Prostate gland (tissue), 2 donors: ENCODE results near the gene CR1. TPM values are rescaled to one million over a fixed set of nuclear protein-coding genes. Genes with fewer than 3 reads are reported as not detected.
A peak's percentile ranks its signal among the peaks of the same experiment; 100 is the strongest.
"Not testable (repeated sequence)": the region's sequence is repeated elsewhere in the genome, so short reads cannot be mapped to it uniquely, and the experiment has no call there.

ENCODE experiments used
- DNase-seq: peaks from one replicate; pipeline ENCODE4 v3.0.0-alpha.2; 2019; ENCODE audit warnings: low spot score
- H3K27ac ChIP-seq, 2 donors: fragments of 200-600 bp; sonication (generic); 2 replicates each; pipeline ENCODE4 v1.5.1; 2017 to 2019
- H3K27me3 ChIP-seq: fragments of 200-600 bp; sonication (generic); replicated peaks from 2 replicates; pipeline ENCODE4 v1.5.1; 2019; ENCODE audit not compliant: insufficient read depth
- H3K36me3 ChIP-seq, 2 donors: fragments of 200-600 bp; sonication (generic); 1 replicate in 1 of 2; 2 replicates in 1 of 2; pipeline versions ENCODE4 v1.5.1 to v1.8.1; 2017 to 2019
- H3K4me1 ChIP-seq: fragments of 200-600 bp; sonication (generic); replicated peaks from 2 replicates; pipeline ENCODE4 v1.5.1; 2019
- H3K4me3 ChIP-seq, 2 donors: fragments of 200-600 bp; sonication (generic); 2 replicates each; pipeline ENCODE4 v1.5.1; 2017 to 2019
- H3K9me3 ChIP-seq: fragments of 200-600 bp; sonication (generic); 2 replicates; pipeline ENCODE4 v1.5.1; 2017
- CTCF ChIP-seq, 4 experiments: fragments of 200-600 bp in 2 of 4; fragments of 450-650 bp in 2 of 4; sonication (generic) in 2 of 4; IDR thresholded peaks; 1 replicate in 3 of 4; 2 replicates in 1 of 4; pipeline ENCODE4 v1.5.1; 2016 to 2019; ENCODE audit warnings: antibody characterized with exemption in 4 of 4, mild to moderate bottlenecking in 2 of 4, moderate library complexity in 2 of 4
- POLR2A ChIP-seq: fragments of 450-650 bp; IDR thresholded peaks from one replicate; pipeline ENCODE4 v1.6.1; 2016; ENCODE audit warnings: antibody characterized with exemption, mild to moderate bottlenecking
- POLR2AphosphoS5 ChIP-seq: sonication (generic); formaldehyde crosslinking; IDR thresholded peaks from one replicate; pipeline ENCODE4 v1.6.1; 2017; ENCODE audit warnings: antibody characterized with exemption
- WGBS: methylation state at CpG from one replicate; pipeline ENCODE4 v1.1.5; 2018; 5-methylcytosine and 5-hydroxymethylcytosine counted together
- intact Hi-C: fragments of 100-400 bp; cut with DNase I; formaldehyde crosslinking; loops from one replicate; pipeline ENCODE4 v1.14.2; 2022
- total RNA-seq, 2 donors: library from RNA; depleted of rRNA; stranded (reverse); fragments of >200 nt; gene quantifications; one replicate each; pipeline ENCODE4 v1.1.0, GENCODE V29; 2016

CR1 gene
- total RNA-seq, 2 donors from 2014 or later, result 0.14 to 3.8 TPM

- intact Hi-C loops, result not testable (repeated sequence)
- WGBS, result no CpG with 5 or more reads among the region's 5 CpGs
Observed at GRCh38 chr1:207536263-207536662, 40.3 kb downstream of the CR1 start.

GRCh38 chr1:207546677-207547357, 50.9 kb downstream of the CR1 start:
- no CpG with 5 or more reads among the region's 5 CpGs for WGBS
- H3K4me3 ChIP-seq, H3K9me3 ChIP-seq, H3K36me3 ChIP-seq, H3K27me3 ChIP-seq, DNase-seq, intact Hi-C loops, H3K4me1 ChIP-seq, H3K27ac ChIP-seq: not testable (repeated sequence)

More at GRCh38 chr1:207536263-207536662, 40.3 kb downstream of the CR1 start:
- H3K4me3 ChIP-seq, H3K4me1 ChIP-seq, H3K36me3 ChIP-seq, H3K27me3 ChIP-seq, DNase-seq, H3K9me3 ChIP-seq, H3K27ac ChIP-seq: not testable (repeated sequence)

GRCh38 chr1:207554823-207555222, 58.9 kb downstream of the CR1 start:
- H3K9me3 ChIP-seq, intact Hi-C loops, H3K36me3 ChIP-seq, DNase-seq, H3K4me3 ChIP-seq, H3K4me1 ChIP-seq, H3K27me3 ChIP-seq, H3K27ac ChIP-seq: not testable (repeated sequence)
- WGBS, result no CpG with 5 or more reads among the region's 5 CpGs

- Histone ChIP-seq H3K4me1 (no peaks in the 10 kb centered on the region), H3K9me3 (no peaks in the 10 kb centered on the region), H3K36me3 (no peaks in the 10 kb centered on the region), H3K4me3 (no peak overlapping the region), H3K27ac (no peak overlapping the region), H3K27me3 (no peaks in the 10 kb centered on the region)
- no peak for TF ChIP-seq POLR2A
- TF ChIP-seq POLR2AphosphoS5, result no peak
- peak in 1 of 4 experiments; percentile 13 for TF ChIP-seq CTCF (IDR thresholded peaks at IDR 0.05)
- no peak for DNase-seq
- intact Hi-C loops, result no loop called here
- WGBS, result 67% methylated on average over 4 of the region's 4 CpGs
Observed at GRCh38 chr1:207565546-207566468, 69.8 kb downstream of the CR1 start.

GRCh38 chr1:207571926-207572325, 76.0 kb downstream of the CR1 start:
- intact Hi-C loops, H3K9me3 ChIP-seq, H3K4me3 ChIP-seq, H3K27ac ChIP-seq, H3K4me1 ChIP-seq, H3K36me3 ChIP-seq, DNase-seq, H3K27me3 ChIP-seq: not testable (repeated sequence)
- no CpG with 5 or more reads among the region's 5 CpGs for WGBS

GRCh38 chr1:207573074-207573473, 77.1 kb downstream of the CR1 start:
- H3K9me3 ChIP-seq, DNase-seq, intact Hi-C loops, H3K4me3 ChIP-seq, H3K27ac ChIP-seq, H3K36me3 ChIP-seq, H3K27me3 ChIP-seq, H3K4me1 ChIP-seq: not testable (repeated sequence)
- WGBS, result 77% methylated on average over 5 of the region's 5 CpGs

- intact Hi-C loops, H3K9me3 ChIP-seq, H3K36me3 ChIP-seq, H3K4me3 ChIP-seq, DNase-seq, H3K4me1 ChIP-seq, H3K27ac ChIP-seq, H3K27me3 ChIP-seq: not testable (repeated sequence)
- 91% methylated on average over 4 of the region's 4 CpGs for WGBS
Observed at GRCh38 chr1:207575381-207575780, 79.4 kb downstream of the CR1 start.
